ENCODE results near the gene MRPL36. TPM values are rescaled to one million over a fixed set of nuclear protein-coding genes. Genes with fewer than 3 reads are reported as not detected.
"Not testable (repeated sequence)": the region's sequence is repeated elsewhere in the genome, so short reads cannot be mapped to it uniquely, and the experiment has no call there.

Gene MRPL36
- total RNA-seq, 1 donor from 2014 or later = 51.6 TPM

GRCh38 chr5:1844708-1845436 is 45.2 kb upstream of the MRPL36 start:
- Histone ChIP-seq H3K4me3 (ENCODE audit: low read depth, low read length) (no peak overlapping the region), H3K27me3 (ENCODE audit: control insufficient read depth, insufficient read depth, low read length) (peaks cover 35% of the 10 kb centered on the region), H3K36me3 (ENCODE audit: control insufficient read depth, insufficient read depth, low read length) (no peaks in the 10 kb centered on the region)
- DNase-seq (ENCODE audit: low read depth) = no peak
- TF ChIP-seq CTCF (IDR thresholded peaks at IDR 0.05; ENCODE audit: insufficient read depth, low read length, poor library complexity, severe bottlenecking) = no peak

GRCh38 chr5:1843761-1844160 is 44.1 kb upstream of the MRPL36 start:
- DNase-seq (ENCODE audit: low read depth); H3K36me3 ChIP-seq (ENCODE audit: control insufficient read depth, insufficient read depth, low read length); H3K4me3 ChIP-seq (ENCODE audit: low read depth, low read length): not testable (repeated sequence)
- peaks cover 26% of the 10 kb centered on the region for H3K27me3 ChIP-seq (ENCODE audit: control insufficient read depth, insufficient read depth, low read length)

GRCh38 chr5:1842004-1842819 is 42.6 kb upstream of the MRPL36 start:
- TF ChIP-seq CTCF (IDR thresholded peaks at IDR 0.05; ENCODE audit: insufficient read depth, low read length, poor library complexity, severe bottlenecking) = no peak

GRCh38 chr5:1840741-1841521 is 41.3 kb upstream of the MRPL36 start:
- peaks cover 16% of the 10 kb centered on the region for H3K27me3 ChIP-seq (ENCODE audit: control insufficient read depth, insufficient read depth, low read length)
- no peak for DNase-seq (ENCODE audit: low read depth)

More at GRCh38 chr5:1842004-1842819, 42.6 kb upstream of the MRPL36 start:
- Histone ChIP-seq H3K4me3 (ENCODE audit: low read depth, low read length) (no peak overlapping the region), H3K27me3 (ENCODE audit: control insufficient read depth, insufficient read depth, low read length) (peaks cover 22% of the 10 kb centered on the region), H3K36me3 (ENCODE audit: control insufficient read depth, insufficient read depth, low read length) (no peaks in the 10 kb centered on the region)
- no peak for DNase-seq (ENCODE audit: low read depth)

GRCh38 chr5:1840071-1840547 is 40.5 kb upstream of the MRPL36 start:
- TF ChIP-seq CTCF (IDR thresholded peaks at IDR 0.05; ENCODE audit: insufficient read depth, low read length, poor library complexity, severe bottlenecking) = no peak
- DNase-seq (ENCODE audit: low read depth) = no peak
- Histone ChIP-seq H3K4me3 (ENCODE audit: low read depth, low read length) (no peak overlapping the region), H3K27me3 (ENCODE audit: control insufficient read depth, insufficient read depth, low read length) (peaks cover 20% of the 10 kb centered on the region), H3K36me3 (ENCODE audit: control insufficient read depth, insufficient read depth, low read length) (no peaks in the 10 kb centered on the region)

More at GRCh38 chr5:1840741-1841521, 41.3 kb upstream of the MRPL36 start:
- H3K4me3 ChIP-seq (ENCODE audit: low read depth, low read length) = no peak overlapping the region
- no peaks in the 10 kb centered on the region for H3K36me3 ChIP-seq (ENCODE audit: control insufficient read depth, insufficient read depth, low read length)
- no peak for TF ChIP-seq CTCF (IDR thresholded peaks at IDR 0.05; ENCODE audit: insufficient read depth, low read length, poor library complexity, severe bottlenecking)

- no peak for TF ChIP-seq CTCF (IDR thresholded peaks at IDR 0.05; ENCODE audit: insufficient read depth, low read length, poor library complexity, severe bottlenecking)
- no peak overlapping the region for H3K4me3 ChIP-seq (ENCODE audit: low read depth, low read length)
- no peaks in the 10 kb centered on the region for H3K36me3 ChIP-seq (ENCODE audit: control insufficient read depth, insufficient read depth, low read length)
- no peak for DNase-seq (ENCODE audit: low read depth)
- H3K27me3 ChIP-seq (ENCODE audit: control insufficient read depth, insufficient read depth, low read length) = peaks cover 32% of the 10 kb centered on the region
These were observed 38.4 kb upstream of the MRPL36 start for GRCh38 chr5:1838013-1838412.

Data from kidney epithelial cell (primary cell).